Raji (cell line): ENCODE measurements around the gene PDIA5.

ENCODE experiments used
- POLR2A ChIP-seq: IDR thresholded peaks from 2 replicates; pipeline ENCODE4 v1.6.1; 2011; ENCODE audit warnings: low read depth, low read length, control low read depth; ENCODE audit not compliant: insufficient read depth

The PDIA5 gene

DNA sequence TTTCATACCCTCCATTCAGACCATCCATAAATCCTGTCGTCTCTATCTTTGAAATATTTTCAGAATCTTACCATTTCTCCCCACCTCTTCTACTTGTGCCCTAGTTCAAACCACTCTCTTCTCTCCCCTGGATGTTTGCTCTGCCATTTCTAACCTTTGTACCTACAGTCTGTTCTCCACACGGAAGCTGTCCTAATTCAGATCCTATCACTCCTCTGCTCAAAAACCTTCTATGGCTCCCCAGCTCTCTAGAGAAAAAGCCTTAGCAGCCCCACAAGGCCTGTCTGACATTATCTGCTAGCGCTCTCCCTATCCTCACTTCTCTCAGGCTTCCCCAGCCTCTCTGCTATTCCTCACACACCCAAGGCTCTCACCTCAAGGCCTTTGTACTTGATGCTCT lies 34.8 kb upstream of the PDIA5 start:
- TF ChIP-seq POLR2A, result no peak

DNA sequence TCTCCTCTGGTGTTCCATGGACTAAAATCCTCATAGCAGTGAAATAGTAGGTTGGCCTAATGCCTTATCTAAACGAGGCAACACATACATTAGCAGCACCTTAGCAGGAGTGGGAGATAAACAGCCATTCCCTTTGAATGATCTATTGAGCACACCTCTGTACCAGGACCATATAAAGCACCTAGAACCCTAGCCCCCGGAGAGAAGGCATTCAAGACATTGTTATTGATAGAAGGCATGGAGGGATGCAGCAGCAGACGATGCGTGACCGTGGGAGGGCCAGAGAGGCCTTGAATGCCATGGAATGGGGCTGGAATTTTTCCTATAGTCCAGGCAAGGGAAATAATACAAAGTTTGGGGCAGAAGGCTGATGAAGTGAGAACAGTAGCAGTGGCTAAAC lies 32.7 kb upstream of the PDIA5 start:
- no peak for TF ChIP-seq POLR2A

DNA sequence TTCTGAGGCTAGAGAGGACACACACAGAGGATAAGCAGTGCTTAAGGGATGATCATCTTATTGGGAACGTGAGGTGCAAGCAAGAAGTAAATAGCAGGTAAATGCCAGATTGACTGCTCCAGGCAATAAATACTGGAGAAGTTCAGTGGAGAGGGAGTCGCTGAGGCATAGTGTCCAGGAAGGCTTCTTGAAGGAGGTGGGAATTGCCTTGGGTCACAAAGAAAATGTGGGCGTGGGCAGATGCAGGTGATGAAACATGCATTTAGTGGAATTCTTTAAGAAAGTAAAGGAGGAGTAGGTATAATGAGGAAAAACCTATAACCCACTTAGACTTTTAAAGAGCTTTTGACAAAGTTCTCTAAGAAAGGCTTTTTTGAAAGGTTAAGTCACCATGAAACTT lies 31.8 kb upstream of the PDIA5 start:
- TF ChIP-seq POLR2A, result no peak

DNA sequence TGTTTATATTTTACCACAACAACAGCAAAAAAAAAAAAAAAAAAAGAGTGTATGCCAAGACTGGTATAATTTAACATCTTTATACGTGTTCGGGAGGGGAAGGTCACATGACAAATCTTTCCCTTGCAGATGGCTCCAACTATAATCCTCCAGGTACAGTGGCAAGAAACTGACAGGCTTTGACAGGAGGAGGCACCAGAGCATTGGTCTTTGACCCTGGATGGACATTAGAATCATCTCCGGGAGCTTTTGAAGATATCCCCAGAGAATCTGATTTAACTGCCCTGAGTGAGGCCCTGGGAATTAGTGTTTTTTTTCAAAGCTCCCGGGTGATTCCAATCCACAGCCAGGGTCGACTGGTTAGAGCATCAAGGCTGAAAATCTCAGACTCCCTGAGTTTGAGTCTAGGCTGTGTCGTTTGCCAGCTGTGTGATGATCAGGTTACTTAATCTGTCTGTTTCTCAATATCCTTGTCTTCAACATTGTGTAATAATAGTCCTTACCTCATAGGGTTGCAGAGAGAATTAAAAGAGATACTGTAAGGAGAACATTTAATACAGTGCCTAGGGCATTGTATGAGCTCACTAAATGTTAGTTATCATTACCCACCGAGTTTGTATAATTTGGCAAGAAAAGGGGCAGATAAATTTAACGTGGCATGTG lies 30.3 kb upstream of the PDIA5 start:
- TF ChIP-seq POLR2A, result no peak

DNA sequence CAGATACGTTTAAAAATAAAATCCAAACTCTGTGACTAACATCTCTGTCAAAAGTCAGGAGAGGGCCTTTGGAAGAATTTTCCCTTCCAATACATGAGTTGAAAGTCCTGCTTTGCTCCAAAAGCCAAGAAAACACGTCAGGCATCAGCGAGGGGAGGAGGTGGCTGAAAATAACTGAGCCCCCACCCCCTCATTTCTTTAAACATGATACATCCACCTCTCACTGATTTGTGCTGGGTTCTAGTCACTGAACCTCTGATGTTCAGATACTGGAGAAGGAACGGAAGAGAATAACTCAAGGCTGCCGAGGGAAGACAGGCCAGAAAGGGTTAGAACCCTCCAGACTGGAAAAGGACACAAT lies 29.8 kb upstream of the PDIA5 start:
- TF ChIP-seq POLR2A, result no peak

DNA sequence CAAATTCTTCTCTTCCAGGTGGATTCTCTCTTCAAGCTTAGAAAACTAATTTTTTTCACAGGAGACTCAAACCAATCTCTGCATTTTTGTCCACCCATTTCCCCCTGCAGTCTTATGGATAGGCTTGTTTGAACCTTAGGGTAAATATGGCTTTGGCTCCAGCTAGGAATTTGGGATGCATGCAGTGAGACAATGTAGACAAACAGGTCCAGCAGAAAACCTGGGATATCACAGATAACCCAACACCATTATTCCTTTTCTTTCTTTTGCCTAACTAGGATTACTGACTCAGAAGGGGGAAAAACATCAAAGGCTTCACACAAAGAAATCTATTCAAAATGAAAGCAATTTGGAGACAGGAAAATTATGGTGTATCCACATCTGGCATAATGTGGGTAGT lies 28.1 kb upstream of the PDIA5 start:
- TF ChIP-seq POLR2A, result no peak

DNA sequence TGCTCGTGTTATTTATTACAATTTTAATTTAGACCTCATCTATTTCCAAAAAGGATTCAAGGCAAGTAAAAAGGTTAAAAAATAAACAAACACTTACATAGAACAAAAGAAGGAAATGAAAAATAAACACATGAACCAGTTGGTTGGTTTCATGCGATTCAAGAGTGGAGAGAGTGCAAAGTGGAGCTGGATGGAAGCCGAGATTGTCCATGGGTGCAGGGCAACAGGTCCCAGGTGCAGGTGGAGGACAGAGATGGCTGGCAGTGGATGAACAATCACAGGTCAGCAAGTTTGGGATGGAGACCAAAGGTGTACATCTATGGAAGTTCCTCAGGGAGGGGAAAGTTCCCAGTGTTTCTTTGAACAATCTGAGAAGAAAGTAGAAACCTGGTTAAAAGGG lies 27.6 kb upstream of the PDIA5 start:
- TF ChIP-seq POLR2A, result no peak

DNA sequence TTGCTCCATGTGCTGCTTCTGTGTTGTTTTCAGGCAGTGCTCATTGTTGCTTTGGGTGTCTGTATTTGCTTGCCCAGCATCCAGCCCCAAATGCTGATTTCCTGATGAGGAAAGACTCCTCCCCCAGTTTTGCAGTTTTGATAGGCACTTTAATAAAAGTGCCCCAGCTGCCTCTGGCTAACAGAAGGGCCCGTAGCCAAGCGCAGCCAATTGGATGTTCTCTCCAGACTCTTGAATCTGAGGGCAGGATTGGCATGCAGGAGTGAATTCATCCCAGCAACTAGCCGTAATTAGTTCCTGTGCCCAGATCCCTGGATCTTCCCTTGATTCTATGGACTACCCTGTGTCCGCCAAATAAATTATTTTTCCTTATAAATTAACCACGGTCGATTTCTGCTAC lies 24.4 kb upstream of the PDIA5 start:
- TF ChIP-seq POLR2A, result no peak

DNA sequence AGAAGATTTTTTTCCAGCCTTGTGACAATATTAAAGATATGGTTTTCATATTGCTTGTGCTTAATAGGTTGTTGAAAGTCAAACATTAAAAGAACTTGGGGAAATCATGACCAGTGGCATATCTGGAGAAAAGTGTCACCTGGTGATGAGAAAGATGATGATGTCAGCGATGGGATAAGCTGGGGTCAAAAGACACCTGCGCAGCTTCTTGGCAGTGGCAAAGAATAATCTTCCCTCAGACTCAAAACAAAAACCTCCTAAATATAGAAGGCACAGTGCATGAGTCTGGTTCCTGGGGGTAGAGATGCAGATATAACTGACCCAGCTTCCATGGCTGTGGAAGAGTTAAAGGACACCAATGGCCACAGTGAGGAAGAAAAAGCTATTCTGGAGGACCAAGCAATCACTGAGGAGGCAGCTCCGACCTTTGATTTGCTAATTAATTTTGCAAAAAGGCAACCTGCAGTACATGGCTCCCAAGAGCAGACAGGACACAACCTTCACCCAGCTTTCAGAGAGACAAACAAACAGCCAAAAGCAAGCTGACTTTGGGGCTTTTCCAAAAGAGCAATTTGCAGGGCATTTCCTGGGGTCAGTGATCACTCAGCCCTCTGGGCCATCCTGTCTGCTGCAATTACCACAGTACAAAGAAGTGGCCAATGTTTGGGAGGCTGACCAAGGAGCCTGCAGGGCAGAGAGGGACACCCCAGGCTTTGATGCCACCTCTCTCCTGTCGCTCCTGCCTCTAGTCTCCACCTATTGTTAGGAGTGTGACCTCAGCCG lies 21.7 kb upstream of the PDIA5 start:
- TF ChIP-seq POLR2A, result no peak

DNA sequence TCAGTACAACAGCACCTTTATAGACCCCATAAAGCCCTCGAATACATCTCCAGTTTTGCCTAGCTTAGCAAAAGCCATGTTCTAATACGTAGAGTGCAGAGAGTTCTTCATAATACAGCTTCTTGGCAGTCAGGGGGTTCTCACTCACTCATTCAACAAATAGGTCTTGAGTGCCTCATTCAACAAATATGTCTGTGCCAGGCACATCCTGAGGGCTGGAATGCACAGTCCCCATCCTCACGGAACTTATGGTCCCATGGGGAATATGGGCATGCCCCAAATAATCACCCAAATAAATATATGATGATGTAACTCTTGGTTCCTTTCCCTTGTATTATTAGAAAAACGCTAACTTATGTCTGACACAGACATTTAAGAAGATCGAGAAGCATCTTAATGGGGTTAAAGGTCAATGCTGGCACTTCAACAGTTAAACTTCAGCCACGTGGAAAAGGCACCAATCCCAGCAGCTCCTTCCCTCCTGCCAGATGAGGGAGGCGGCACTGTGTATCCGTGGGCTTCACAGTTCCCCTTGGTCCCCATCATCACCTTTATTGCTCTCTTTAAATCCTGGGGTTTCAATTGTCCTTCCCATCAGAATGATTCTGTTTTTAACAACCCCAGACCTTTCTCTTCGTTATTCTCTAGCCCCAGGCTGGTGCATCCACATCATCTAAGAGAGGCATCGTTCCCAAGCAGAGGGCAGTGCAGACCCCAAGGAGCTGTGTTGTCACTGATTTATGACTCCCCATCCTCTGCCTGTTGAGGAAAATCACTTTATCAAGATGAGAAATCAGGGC lies 20.4 kb upstream of the PDIA5 start:
- no peak for TF ChIP-seq POLR2A

DNA sequence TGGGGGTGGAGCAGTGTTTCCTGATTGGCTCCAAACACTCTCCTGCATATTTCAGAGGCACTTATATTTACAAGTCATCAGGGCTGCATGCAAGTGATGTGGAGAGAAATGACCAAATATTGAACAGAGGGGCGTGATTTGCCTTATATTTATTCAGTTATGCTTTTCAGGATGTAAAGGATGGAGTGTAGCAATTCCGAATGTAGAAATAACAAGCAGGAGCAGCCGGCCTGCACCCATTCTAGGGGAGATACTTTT lies 19.8 kb upstream of the PDIA5 start:
- TF ChIP-seq POLR2A, result no peak

DNA sequence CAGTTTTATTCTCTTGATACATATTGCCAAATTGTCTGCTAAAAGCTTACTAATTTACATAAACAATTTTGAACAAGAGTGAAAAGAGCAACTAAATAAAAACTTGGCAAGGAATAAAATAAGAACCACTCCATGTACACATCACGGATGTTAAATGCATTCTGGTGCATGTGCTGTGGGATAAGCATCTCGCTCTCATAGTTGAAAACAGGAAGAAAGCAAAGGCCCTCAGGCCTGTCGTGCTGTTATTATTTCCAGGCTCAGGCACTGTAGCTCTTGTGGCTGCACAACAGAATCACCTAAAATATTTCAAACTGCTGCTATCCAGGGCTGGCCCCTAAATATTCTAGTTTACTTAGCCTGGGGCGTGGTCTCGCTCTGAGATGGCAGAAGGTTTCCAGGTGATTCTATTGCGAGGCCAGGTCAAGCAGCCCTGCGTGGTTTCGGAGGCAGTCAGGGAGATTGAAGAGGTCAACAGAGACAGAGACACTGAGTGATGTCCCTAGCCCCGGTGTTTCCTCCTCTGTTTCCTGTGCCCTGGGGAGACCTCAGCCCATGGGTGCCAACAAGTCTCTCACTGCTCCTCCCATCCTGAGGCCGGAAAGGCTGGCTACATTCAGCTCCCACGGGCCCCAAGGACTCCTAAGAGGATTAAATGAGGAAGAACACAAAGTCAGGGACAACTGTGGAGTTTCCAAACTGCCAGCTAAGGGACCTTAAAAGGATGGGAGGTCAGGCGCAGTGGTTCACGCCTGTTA lies 18.2 kb upstream of the PDIA5 start:
- TF ChIP-seq POLR2A, result no peak

DNA sequence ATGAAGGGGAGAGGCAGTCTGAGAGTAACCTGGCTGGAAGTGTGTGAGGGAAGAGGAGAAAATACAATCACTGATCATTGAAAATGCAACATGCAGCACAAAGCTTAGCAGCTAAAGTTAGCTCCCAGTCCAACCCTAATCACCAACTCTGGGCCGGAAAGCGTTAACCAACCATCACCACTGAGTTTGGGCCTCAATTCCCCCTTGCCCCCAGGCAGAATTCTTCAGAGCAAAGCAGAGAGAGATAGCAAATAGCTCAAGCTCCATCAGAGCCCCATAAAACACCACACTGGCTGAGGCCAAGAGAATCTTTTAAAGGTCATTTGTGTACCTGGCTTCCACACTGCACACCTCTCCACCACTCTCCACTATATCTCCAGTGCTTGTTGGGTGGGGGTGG lies 16.2 kb upstream of the PDIA5 start:
- no peak for TF ChIP-seq POLR2A

DNA sequence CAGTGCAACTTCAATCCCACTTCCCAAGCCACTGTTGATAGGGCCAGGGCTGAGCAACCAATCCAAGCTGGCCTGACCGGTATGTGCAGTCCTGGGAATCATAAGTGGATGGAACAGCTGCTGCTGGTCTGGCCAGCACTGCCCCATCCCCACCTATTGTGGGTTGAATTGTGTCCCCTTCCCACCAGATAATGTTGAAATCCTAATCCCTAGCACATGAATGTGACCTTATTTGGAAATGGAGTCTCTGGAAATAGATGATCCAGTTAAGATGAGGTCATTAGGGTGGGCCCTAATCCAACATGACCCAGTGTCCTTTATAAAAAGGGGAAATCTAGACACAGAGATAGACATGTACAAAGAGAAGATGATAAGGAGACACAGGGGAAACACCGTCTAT lies 13.7 kb upstream of the PDIA5 start:
- no peak for TF ChIP-seq POLR2A

DNA sequence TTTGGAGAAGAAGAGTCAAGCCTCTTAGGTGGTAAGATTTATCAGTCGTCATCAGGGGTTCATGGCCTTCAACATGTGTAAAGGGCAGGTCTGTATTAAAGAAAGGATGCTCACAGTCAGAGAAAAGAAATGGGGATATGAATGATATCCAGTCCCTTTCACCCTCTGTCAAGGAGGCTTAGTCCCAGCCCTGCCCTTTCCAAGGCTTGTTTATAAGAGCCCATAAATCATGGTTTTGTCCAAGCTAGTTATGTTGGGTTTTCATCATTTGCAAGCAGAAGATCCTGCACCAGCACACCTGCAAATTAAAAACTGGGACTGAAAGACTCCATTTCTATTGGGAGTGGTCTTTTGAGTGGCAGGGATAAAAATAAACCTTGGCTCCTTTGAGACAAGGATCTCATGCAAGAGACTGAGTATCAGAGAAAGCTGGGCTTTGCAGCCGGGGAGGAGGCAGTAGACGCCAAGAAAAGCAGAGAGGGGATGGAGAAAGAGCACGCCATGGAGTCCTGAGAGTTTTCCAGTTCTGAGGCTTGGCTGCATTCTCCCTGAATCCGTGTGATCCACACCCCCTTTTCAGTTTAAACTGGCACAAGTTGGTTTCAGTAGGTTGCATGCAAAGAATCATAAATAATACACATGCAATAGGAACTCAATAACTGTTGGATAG lies 12.6 kb upstream of the PDIA5 start:
- TF ChIP-seq POLR2A, result no peak
